Stimulated activated CD4-positive, alpha-beta T cell treated with anti-CD3 and anti-CD28 coated beads, Interleukin-2, amount 100 ng/mL, for 4 hours (primary cell): ENCODE results near the gene DNMBP.
"Not testable (repeated sequence)": the region's sequence is repeated elsewhere in the genome, so short reads cannot be mapped to it uniquely, and the experiment has no call there.

ENCODE experiments used
- DNase-seq: peaks from one replicate; pipeline ENCODE4 v3.0.0-alpha.2; 2020; ENCODE audit warnings: low read depth

The DNMBP gene

DNA sequence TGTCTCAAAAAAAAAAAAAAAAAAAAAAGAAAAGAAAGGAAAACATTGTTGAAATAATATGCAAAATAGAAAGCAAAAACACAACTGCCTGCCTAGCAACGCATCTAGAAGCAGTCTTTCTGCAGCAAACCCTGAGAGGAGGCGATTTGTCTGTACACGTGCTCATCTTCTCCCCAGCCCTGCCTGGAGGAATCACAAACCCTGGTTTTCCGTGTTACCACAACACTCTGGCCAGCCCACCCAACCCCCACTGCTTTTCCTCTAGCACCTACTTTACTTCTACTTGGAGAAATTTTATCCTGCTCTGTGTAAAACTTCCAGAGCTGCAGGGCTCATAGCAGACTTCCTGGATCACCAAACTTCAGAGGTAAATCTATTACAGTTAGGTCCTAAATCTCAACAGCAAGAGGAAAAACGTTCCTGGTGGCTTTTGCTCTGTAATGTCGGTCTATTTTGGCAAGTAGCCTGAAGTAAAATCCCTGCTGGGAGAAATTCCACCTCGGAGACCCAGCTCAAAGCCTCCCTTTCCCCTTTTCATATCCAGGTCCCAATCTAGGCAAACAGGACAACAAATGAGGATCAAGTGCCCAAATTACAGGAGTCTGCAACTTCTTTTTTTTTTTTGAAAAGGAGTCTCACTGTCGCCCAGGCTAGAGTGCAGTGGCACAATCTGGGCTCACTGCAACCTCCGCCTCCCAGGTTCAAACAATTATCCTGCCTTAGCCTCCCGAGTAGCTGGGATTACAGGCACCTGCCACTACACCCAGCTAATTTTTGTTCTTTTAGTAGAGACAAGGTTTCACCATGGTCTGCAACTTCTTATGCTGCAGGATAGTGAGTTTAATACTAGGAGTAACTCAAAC, 91.6 kb downstream of the DNMBP start:
- DNase-seq, result no peak

DNA sequence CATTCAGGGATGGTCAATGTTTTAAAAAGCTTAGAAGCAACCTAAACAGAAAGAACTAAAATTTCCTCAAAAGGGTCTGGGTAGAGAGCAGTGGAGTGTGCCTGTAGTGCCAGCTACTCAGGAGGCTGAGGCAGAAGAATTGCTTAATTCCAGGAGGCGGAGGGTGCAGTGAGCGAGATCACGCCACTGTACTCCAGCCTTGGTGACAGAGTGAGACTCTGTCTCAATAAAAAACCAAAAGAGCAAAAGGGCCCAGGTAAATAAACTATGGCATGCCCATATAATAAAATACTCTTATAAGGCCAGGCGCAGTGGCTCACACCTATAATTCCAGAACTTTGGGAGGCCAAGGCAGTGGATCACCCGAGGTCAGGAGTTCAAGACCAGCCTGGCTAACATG, 93.0 kb downstream of the DNMBP start:
- no peak for DNase-seq

DNA sequence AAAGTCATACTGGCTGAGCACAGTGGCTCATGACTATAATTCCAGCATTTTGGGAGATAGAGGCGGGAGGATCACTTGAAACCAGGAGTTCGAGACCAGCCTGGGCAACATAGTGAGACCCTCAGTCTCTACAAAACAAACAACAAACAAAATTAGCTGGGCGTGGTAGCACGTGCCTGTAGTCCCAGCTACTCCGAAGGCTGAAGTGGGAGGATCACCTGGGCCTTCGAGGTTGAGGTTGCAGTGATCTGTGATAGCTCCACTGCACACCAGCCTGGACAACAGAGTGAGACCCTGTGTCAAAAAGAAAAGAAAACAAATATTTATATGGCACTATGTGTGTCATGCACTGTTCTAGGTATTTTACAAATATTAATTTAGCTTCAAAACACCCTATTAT, 94.3 kb downstream of the DNMBP start:
- DNase-seq, result no peak

DNA sequence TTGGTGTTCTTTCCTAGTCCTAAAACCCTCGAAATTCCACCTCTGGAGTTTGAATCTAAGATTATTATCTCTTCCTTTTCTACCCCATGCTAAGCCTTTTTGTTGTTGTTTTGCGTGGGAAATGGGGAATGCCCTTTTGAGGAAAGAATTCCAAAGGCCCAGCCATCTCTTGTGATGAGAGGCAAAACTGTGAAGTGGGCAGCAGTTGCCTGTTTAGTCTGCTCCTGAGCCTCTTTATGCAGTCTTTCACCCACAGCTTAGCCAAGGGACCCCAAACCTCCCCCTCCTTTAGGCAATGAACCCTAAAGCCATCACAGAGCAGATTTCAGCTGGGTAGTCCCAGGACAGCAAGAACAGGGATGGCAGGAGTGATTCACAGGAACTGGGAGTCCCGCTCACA, 95.5 kb downstream of the DNMBP start:
- no peak for DNase-seq

DNA sequence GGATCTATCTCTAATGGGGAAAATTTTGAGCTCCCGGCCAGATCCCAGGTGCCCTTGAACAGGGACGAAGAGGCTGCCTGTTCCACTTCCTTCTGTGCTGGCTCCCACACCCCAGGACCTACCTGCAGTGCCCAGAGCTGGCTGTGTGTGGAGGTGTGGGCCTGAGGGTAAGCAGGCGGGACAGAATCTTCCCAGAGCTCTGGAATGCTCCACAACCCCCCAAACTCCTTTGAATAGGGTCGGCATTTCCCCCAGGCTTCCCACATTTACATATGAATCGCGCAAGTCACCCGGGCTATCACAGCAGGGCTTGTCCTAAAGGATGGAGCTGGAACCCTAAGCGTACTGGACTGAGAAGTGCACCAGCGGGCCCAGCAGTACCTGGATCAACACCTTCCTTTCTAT, 95.9 kb downstream of the DNMBP start:
- DNase-seq, result no peak

DNA sequence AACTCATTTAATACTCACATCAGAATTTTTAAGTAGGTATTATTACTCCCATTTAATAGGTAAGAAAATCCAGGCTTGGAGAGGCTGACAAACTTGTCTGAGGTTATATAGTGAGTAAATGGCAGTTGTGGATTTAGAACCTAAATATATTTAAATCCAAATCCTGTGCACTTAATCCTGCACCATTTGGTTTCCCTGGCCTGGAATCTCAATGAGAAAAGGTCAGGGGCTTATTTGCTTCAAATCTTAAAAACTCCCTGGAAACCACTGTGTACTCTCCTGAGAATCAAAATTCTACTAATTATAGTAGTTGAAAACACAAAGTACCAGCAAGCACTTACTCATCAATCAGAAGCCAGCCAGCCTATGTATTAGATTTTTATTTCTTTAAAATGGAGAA, 97.7 kb downstream of the DNMBP start:
- DNase-seq, result no peak

DNA sequence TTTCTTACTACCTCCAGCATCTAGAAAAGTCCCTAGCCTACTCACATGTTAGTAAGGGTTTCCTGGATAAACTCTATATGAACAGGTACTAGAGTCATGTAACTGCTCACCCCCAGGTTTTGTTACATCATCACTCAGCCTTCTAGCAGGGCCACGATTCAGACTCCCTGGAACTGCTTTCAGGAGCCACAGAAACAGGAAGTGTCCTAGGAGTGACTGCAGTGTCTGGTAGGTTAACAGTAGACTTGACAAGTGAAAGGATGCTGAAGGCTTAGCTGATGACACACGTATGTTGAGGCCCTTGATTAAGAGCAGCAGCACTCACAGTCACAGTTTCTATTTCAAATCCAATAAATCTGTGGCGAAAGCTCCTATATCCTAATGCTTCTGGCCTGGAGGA, 101.2 kb downstream of the DNMBP start:
- no peak for DNase-seq

DNA sequence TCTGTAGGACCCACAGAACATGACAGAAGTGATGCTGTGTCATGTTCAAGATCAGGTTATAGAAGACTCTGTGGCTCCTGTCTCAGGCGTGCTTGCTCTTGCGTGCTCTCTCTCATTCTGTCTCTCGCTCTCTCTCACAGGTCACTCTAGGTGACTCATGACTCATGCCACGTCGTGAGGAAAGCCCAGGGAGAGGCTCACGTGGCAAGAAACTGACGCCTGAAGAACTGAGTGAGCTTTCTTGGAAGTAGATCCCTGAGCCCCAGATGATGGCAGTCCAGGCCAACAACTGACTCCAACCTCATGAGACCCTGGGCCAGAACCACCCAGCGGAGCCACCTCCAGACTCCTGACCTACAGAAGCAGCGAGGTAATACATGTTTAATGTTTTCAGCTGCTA, 103.3 kb downstream of the DNMBP start:
- no peak for DNase-seq

DNA sequence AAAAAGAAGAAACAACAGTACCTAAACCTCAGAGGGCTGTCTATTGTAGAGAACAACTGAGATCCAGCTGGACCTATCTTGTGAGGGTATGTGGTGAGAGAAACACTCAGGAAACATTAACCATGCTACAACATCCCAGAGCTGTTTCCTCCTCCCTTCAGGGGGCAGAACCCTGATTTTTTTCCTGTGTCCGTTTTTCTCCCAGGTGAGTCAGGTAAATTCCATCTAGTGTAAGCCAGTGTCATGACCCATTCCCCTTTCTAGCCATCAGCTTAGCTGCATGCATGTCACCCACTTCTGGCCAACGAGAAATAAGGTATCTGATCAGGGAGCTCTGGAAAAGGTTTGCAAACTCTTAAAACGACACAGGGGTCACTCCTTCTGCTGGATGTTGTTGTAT, 103.8 kb downstream of the DNMBP start:
- DNase-seq, result no peak

DNA sequence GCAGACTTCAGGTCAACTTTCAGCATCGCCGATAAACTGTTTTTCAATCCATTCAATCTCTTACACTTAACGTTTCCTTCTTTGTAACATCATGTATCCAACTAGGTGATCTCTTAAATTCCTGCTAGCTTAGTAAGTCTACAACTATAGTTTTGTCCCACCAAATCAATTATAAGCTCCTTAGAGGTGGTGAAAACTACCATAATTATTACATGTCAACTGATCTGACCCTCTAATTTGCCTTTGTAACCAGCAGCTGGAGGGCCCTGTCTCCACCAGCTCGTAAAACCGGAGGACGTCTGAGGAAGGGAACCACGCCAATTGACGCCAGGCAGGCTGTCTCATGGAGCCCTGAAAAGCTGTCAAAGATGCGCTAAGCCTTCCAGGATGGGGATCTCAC, 113.9 kb downstream of the DNMBP start:
- no peak for DNase-seq

DNA sequence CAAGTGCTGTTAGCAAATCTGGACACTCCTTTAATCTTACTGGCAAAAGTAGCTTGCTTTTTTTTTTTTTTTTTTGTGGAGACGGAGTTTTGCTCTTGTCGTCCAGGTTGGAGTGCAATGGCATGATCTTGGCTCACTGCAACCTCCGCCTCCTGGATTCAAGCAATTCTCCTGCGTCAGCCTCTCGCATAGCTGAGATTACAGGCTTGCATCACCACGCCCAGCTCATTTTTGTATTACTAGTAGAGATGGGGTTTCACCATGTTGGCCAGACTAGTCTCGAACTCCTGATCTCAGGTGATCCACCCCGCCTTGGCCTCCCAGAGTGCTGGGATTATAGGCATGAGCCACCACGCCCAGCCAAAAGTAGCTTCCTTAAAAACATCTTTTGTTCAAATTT, 114.7 kb downstream of the DNMBP start:
- DNase-seq, result not testable (repeated sequence)

DNA sequence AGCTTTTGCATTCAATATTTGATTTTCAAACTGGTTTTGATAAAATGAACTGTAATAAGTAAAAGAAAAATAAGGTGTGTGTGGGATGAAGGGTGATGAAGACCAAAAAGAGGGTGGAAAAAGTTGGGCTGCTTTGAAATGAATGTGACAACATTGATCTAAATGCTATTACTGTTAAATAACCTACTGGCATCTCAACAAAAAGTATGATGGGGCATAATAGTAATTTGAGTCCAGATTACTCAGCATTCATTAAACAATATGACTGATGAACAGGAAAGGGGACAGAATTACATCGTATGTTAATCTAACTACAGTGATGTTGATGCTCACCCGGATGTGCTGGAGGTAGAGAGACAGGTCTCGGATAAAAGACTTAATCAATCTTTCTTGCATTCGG, 115.1 kb downstream of the DNMBP start:
- DNase-seq, result no peak

DNA sequence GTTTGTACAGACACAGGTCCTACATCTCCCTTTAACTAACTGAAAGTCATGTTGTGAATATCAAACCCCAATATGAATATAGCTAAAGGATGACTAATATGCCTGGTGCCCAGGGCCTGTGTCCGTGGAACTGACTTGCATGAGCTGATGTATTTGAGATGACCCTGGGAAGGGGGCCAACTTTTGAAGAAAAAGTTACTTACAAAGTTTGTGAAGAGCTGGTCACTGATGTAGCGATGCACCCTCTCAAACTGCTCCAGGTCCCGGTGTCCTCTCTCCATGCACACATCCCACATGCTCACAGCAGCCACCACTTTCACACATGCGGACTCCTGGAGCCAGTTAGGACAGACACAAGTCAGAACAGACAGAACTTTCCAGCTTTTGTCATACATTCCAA, 121.1 kb downstream of the DNMBP start:
- DNase-seq, result no peak

DNA sequence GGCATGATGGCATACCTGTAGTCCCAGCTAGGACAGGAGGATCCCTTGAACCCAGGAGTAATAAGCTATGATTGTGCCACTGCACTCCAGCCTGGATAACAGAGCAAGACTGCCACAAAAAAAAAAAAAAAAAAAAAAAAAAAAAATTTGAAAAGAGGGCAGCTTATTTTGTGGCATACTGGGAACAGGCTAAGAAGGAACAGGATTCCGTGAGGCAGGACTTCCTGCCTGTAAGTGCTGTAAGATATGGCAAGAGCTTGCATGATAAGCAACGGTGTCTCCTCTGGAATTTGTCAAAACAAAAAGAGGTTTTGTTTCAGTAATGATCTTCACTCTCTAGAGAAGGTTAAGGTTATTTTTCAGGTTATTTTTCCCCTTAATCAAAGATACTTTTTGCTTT, 126.2 kb downstream of the DNMBP start:
- DNase-seq, result no peak

DNA sequence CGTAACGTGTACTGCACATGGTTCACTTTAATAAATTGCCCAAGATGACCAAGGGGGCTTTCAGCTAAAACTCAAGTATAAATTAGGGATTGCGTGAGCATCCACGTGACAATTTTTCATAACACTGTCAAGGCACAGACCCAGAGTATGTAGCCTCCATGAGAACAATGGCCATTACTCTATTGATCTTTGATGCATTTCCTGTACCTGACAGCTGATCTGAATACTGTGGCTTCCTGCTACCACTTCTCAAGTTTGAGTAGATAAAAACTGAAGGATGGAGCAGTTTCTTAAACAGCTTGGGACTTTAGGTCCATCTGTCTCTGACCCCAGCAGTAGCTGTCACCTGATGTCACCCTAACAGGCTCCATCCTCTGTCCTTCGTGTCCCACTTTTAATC, 128.4 kb downstream of the DNMBP start:
- no peak for DNase-seq

DNA sequence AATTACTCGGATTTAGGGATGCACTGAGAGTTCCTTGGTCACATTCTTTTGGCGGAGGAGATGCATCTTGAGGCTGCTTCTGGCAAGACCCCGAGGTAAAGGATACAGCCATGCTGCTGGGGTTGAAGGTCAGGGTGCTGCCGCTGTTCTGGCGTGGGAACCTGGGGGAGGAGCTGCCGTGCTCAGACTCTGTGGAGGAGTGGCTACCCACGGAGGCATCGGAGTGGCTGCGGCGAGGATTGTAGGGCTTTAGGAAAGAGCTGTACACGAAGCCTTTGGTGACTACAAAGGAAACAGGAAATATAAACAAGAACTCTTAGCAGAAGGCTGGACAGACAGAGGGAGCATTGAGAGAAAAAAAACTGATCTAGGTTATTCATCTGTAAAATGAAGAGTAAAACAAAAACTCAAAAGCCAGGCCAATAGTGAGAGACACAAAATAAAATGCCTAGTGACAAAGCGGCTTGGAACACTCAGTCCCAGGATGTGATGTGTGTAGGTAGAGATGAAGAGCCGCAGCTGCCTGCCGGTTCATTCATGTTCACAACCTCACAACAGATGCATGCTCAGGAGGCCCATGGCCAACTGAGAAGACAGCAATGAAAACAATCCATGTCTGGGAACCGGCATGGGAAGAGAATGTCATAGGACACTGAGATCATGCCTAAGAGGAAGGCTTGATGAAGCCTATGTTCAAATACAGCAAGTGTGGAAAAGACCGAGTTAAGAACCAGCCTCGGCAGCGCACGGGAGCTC, 129.5 kb downstream of the DNMBP start:
- no peak for DNase-seq

DNA sequence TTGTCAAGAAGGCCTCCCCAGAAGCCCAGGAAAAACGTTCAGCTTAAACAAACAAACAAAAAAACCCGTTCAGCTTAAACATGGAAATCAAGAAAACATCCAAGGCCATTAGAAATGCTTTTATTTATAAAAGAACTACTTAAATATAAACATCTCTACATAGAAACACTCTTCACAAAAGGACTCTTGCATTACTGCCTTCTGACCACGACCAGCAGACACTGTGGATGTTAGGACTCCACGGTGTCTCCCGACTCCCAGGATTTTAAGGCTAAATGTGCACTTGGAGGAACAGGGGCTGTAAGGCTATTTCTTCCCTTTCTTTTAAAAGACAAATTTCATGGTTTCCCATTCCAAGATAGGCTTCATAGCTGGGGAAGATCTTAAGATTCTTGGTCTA, 134.3 kb downstream of the DNMBP start:
- DNase-seq, result no peak

DNA sequence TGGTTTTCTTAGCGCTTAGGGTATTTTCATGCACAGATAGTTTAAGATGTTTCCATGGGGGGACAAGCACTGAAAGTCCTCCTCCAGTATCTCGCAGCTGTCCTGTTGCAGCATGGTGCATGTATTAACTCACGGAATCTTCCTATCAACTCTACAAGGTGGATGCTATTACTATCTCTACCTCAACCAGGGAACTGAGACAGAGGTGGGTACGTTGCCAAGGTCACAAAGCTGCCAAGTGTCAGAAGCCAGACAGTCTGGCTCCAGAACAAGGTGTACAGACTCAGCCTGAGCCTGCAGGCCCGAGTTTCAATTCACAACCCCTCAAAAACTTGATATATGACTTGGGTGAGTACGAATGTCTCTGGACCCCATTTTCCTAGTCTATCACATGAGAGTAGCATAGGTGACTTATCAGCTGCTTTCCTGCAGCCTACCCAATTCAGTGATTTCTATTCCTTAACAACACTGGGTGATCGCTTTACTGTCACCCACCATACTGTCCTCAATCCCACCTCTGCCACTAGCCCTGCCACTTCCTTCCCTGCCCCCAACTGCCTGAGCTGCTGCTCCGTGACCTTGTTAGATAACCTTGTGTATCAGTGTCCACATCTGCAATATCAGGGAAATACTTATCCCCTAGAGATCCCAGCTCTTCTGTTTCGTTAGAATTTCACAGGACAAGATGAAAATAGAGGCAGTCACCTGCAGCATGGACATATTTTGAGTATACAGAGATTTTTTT, 135.2 kb downstream of the DNMBP start:
- no peak for DNase-seq

DNA sequence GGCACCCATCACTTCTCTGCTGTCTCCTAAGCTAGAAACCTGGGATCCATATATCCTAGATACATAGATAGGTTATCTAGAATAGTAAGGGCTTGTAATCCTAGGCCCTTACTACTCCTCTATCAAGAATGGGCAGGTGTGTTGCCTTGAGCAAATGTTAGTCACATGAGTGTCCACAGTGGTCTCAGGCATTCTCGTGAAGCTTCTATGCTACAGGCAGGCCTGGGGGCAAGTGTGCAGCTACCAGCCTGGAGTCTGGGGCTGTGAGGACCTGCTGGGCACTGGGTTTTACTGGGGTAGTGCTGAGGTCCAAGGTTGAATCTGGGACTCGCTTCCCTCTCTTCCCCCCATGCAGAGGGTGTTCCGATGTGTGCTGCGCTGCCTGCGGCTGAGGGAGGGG, 135.9 kb downstream of the DNMBP start:
- DNase-seq, result no peak

DNA sequence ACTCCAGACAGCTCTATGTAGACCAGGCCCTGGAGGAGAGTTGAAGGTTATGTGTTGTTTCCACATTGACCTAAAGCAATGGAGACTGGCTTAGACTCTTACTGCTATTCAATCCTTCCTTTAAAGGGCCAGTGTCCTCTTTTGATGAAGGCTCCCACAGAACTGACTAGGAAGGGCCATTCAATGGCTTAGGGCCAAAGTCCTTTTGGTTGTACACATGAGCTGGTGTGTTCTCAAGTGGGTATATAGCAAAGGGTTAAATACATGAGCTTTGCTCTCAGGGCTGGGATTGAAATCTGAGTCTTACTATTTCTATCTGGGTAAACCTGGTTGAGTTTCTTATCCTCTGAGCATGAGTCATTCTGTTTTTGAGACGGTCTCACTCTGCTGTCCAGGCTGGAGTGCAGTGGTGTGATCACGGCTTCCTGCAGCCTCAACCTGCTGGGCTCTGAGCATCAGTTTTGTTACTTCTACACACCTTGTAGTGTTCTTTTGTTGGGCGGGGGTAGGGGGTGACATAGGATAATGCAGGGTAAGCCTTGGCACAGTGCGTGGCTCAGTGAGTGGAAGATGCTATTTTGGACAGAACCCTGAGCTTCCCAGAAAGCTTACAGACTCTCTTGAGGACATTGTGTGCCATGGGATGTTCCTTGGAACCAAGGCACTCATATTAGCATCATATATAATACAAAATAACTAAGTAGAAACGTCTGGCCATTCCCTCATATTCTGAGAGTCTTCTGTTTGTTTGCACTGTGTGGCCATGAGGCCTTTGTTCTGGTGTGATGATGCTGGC, 137.2 kb downstream of the DNMBP start:
- DNase-seq, result no peak

DNA sequence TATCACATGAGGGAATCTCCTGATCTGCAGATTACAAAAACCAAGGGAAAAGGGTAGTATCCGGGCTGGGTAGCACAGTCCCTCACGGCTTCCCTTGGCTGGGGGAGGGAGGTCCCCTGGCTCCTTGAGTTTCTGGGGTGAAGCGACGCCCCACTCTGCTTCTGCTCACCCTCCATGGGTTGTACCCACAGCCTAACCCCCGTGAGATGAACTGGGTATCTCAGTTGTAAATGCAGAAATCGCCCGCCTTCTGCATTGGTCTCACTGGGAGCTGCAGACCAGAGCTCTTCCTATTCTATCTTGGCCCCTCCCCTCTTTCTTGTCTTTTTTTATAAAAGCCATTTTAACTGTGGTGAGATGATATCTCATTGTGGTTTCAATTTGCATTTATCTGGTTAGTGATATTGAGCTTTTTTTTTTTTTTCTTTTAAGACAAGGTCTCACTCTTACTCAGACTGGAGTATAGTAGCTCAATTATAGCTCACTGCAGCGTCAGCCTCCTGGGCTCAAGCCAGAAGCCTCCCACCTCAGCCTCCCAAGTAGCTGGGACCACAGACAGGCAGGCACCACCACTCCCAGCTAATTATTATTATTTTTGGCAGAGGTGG, 139.5 kb downstream of the DNMBP start:
- DNase-seq, result no peak
